ENCODE measurements around the gene TSPO2. TPM values are rescaled to one million over a fixed set of nuclear protein-coding genes. Genes with fewer than 3 reads are reported as not detected.
A peak's percentile ranks its signal among the peaks of the same experiment; 100 is the strongest.

TSPO2 gene
- total RNA-seq, 1 donor from 2014 or later = not detected

DNA sequence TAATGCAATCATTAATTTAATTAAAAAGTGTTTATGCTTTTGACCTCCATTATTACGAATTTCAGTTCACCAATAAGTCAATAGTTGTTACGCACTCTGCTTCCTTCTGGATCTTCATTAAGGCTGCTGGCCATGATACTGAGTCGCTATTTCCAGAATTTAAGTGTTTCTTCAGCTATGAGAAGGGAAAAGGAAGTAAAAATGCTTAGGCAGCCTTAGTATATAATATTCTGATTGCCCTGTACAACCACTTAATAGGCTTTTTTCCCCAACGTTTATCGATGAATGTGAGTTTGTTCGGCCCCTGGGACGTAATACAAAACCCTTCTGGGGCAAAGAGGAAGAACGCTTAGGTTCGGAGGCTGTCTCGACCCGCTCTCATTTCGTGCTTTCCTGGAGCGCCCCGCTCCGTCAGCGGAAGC, 29.2 kb downstream of the TSPO2 start:
- Histone ChIP-seq H3K36me3 (ENCODE audit: control insufficient read depth, insufficient read depth, low read length) (peaks cover 5% of the 10 kb centered on the region), H3K27me3 (ENCODE audit: control insufficient read depth, insufficient read depth, low read length) (no peaks in the 10 kb centered on the region), H3K4me3 (ENCODE audit: low read depth, low read length) (peak overlapping the region; percentile 97)
- DNase-seq (ENCODE audit: low read depth) = peak; percentile 76
- TF ChIP-seq, protein P1, sequence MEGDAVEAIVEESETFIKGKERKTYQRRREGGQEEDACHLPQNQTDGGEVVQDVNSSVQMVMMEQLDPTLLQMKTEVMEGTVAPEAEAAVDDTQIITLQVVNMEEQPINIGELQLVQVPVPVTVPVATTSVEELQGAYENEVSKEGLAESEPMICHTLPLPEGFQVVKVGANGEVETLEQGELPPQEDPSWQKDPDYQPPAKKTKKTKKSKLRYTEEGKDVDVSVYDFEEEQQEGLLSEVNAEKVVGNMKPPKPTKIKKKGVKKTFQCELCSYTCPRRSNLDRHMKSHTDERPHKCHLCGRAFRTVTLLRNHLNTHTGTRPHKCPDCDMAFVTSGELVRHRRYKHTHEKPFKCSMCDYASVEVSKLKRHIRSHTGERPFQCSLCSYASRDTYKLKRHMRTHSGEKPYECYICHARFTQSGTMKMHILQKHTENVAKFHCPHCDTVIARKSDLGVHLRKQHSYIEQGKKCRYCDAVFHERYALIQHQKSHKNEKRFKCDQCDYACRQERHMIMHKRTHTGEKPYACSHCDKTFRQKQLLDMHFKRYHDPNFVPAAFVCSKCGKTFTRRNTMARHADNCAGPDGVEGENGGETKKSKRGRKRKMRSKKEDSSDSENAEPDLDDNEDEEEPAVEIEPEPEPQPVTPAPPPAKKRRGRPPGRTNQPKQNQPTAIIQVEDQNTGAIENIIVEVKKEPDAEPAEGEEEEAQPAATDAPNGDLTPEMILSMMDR (IDR thresholded peaks at IDR 0.05; ENCODE audit: insufficient read depth, low read length, severe bottlenecking) = no peak
- no peak for FAIRE-seq

DNA sequence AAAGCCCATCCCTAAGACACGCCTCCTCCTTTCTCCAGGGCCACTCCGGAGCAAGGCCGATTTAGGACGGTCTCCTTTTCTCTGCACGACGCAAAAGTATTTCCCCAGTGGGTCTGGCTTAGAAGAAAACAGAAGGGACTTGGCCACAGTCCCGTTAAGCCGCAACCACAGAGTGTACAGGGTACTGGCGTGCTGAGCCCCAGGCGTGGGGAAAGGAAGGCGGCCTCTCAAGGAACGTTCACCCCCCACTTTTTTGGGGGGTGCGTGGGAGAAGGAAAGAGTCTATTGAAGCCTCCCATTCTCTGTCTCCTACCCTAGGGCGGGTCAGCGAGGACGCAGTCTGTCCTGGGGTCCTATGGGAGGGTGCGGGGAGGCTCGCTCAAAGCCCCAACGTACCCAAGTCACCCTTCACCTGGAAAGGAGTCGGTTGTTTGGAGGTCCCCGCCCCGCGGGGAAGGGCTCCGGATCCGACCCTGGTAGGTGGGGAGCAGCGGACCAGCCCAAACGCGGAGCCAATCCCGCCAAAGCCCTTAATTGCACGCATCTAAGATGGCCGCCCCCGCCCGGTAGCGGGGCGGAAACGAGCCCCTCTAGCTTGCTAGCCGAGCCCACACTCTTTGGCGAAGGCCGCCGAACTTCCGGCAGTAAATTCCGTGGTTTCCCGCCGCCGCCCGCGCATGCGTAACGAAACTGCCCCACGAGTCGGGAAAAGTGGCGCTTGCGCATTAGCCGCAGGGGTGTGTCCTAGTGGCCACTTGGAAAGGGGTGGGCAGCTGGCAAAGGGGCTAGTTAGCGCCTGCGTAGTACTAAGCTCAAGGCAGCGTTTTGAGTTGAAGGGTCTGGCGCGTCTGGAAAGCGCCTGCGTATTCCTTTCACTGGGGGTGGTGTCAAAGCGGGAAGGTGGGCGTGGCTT, 29.9 kb downstream of the TSPO2 start, which contains the start of gene OARD1:
TSS of gene OARD1 (minus strand) at position 434 of the 913 bp plus-strand sequence. CDS start 722 bp downstream, outside the sequence.
- Histone ChIP-seq H3K27me3 (ENCODE audit: control insufficient read depth, insufficient read depth, low read length) (no peaks in the 10 kb centered on the region), H3K4me3 (ENCODE audit: low read depth, low read length) (peak within 1 kb of the TSS; percentile 97), H3K36me3 (ENCODE audit: control insufficient read depth, insufficient read depth, low read length) (peaks cover 4% of the 10 kb centered on the region)
- DNase-seq (ENCODE audit: low read depth) (peak; percentile 97), FAIRE-seq (no peak)
- TF ChIP-seq, protein P1 (IDR thresholded peaks at IDR 0.05; ENCODE audit: insufficient read depth, low read length, severe bottlenecking) = peak; percentile 4

DNA sequence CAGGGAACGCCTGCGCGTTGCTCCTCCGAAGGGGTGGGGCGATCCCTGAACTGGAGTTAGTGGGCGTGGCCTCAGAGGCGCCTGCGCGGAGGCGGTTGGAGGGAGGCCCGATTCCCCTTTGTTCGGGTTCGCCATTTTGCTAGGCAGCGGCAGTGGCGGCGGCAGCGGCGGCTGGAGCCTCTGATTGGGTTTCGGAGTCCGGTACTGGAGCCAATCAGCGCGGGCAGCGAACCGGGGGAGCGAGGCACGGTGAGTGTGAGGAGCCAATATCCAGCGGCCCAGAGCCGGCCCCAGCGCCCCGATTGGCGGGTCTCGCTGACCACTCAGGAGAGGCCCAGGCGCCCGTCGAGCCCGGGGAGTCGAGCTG, 30.6 kb downstream of the TSPO2 start, which contains the start of gene NFYA:
TSS of gene NFYA (plus strand) at position 139 of the 367 bp plus-strand sequence. CDS start 6,116 bp downstream, outside the sequence.
- TF ChIP-seq, protein P1 (IDR thresholded peaks at IDR 0.05; ENCODE audit: insufficient read depth, low read length, severe bottlenecking) = peak; percentile 0
- no peak for DNase-seq (ENCODE audit: low read depth)
- Histone ChIP-seq H3K27me3 (ENCODE audit: control insufficient read depth, insufficient read depth, low read length) (no peaks in the 10 kb centered on the region), H3K36me3 (ENCODE audit: control insufficient read depth, insufficient read depth, low read length) (peaks cover 4% of the 10 kb centered on the region), H3K4me3 (ENCODE audit: low read depth, low read length) (peak within 1 kb of the TSS; percentile 97)
- FAIRE-seq = peak; percentile 99

DNA sequence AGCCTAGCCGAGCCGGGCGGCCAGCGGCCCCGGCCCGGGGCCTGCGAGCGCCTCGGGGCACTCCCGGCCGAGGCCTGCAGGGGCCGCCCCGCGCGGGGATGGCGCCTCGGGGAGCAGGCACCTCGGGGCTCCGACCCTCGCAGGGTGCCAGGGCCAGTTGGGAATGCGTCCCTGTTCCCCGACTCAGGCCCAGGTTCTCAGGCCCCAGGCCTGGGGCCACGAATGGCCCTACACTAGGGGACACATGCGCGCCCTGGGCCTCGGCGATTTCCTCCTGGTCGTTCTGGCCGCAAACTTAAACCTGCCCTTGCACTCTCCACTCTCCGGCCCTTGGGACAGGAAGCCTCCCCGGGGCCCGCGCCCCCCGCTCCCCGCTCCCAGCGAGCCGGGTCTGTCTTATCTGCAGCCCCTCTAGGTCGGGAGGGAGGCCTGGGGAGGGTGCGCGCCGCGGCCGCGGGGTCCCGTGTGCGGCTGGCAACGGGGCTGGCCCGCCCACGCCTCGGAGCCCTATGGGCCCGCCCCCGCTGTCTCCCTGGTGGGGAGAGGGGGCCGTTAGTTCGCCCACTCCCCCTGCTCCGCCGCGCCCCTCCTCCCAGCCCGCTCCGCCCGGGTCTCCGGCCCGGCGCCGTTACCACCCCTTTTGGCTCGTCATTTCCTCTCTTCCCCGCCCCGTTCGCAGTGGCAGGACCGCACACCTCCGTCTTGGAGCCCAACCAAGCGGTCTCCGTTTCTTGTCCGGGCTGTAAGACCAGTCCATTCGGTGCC, 31.1 kb downstream of the TSPO2 start:
- peaks cover 4% of the 10 kb centered on the region for H3K36me3 ChIP-seq (ENCODE audit: control insufficient read depth, insufficient read depth, low read length)
- TF ChIP-seq, protein P1 (IDR thresholded peaks at IDR 0.05; ENCODE audit: insufficient read depth, low read length, severe bottlenecking) = peak; percentile 22
- H3K4me3 ChIP-seq (ENCODE audit: low read depth, low read length) = peak overlapping the region; percentile 97
- FAIRE-seq = no peak
- H3K27me3 ChIP-seq (ENCODE audit: control insufficient read depth, insufficient read depth, low read length) = no peaks in the 10 kb centered on the region
- peak; percentile 70 for DNase-seq (ENCODE audit: low read depth)

DNA sequence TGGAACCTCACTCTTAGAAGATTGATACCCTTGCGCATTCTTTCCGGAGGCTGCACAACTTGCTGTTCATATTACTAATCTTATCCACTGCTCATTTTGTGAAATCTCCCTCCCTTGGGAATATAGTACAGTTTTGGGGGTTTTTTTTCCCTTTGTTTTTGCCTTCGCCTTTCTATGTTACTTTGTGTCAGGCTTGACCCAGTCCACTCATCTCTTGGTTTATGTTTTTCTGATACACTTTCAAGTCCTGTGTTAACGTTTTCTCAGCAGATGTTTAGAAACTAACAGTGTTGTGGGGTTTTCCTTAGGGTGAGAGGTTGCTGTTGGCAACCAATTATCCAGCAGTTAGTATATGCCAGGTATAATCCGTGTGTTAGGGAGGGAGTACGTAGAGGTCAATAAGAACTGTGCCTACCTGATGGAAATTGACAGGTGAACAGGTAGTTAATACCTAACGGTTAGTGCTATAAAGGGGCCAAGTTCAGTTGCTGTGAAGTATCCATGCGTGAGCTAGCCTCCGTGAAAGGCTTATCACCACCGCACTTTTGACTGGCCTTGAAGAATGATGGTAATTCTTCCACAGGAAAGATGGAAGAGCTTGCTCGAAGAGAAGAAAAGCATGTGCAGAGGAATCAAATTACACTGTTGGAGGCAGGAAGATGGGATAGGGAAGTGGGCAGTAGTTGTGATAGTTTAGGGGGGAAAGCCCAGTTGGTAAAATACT, 31.9 kb downstream of the TSPO2 start:
- H3K4me3 ChIP-seq (ENCODE audit: low read depth, low read length) = peak overlapping the region; percentile 97
- TF ChIP-seq, protein P1 (IDR thresholded peaks at IDR 0.05; ENCODE audit: insufficient read depth, low read length, severe bottlenecking) = no peak
- FAIRE-seq (peak; percentile 32), DNase-seq (ENCODE audit: low read depth) (peak; percentile 23)
- H3K36me3 ChIP-seq (ENCODE audit: control insufficient read depth, insufficient read depth, low read length) = peaks cover 7% of the 10 kb centered on the region
- no peaks in the 10 kb centered on the region for H3K27me3 ChIP-seq (ENCODE audit: control insufficient read depth, insufficient read depth, low read length)

All from bronchial epithelial cell (primary cell).